NT2/D1 (cell line): Measurements from ENCODE around the gene RPL18.
"Not testable (repeated sequence)": the region's sequence is repeated elsewhere in the genome, so short reads cannot be mapped to it uniquely, and the experiment has no call there.

ENCODE experiments used
- SUZ12 ChIP-seq: IDR thresholded peaks from 2 replicates; pipeline ENCODE4 v1.6.1; 2011; ENCODE audit not compliant: insufficient read length, insufficient read depth; ENCODE audit errors: extremely low read depth
- YY1 ChIP-seq: IDR thresholded peaks from 2 replicates; pipeline ENCODE4 v1.6.1; 2011; ENCODE audit not compliant: insufficient read length, insufficient read depth
- ZNF274 ChIP-seq: IDR thresholded peaks from 2 replicates; pipeline ENCODE4 v1.6.1; 2011; ENCODE audit warnings: mild to moderate bottlenecking, low read depth, low read length

DNA sequence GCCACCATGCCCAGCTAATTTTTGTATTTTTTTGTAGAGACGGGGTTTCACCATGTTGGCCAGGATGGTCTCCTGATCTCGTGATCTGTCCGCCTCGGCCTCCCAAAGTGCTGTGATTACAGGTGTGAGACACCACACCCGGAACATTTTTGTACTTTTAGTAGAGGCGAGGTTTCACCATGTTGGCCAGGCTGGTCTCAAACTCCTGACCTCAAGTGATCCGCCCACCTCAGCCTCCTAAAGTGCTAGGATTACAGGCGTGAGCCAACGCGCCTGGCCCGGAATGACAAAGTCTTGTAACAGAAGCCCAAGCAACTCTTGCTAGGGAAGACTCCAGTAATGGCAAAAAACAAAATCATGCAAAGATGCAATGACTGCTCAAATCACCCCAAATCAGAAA is 13.3 kb upstream of the RPL18 start:
- not testable (repeated sequence) for TF ChIP-seq ZNF274, SUZ12, YY1
